Glomerular visceral epithelial cell (primary cell): ENCODE results near the gene DDB1.
A peak's percentile ranks its signal among the peaks of the same experiment; 100 is the strongest.

Experiments
- DNase-seq: peaks from one replicate; pipeline ENCODE4 v3.0.0-alpha.2; 2016; ENCODE audit errors: extremely low spot score

DDB1 gene

GRCh38 chr11:61332797-61333549 is at the start of gene DDB1, which contains the start of gene TKFC:
Gene DDB1 (minus strand): TSS chr11:61333105. CDS start chr11:61332968, 137 bp downstream.
Gene TKFC (plus strand): TSS chr11:61333228. CDS start chr11:61334729, 1,501 bp downstream.
- peak; percentile 90 for DNase-seq

GRCh38 chr11:61380884-61381283 is 48.0 kb upstream of the DDB1 start:
- DNase-seq: no peak

GRCh38 chr11:61378713-61379313 is 45.9 kb upstream of the DDB1 start:
- DNase-seq: peak; percentile 39

- DNase-seq: no peak
Measured at GRCh38 chr11:61377461-61378160, 44.7 kb upstream of the DDB1 start.

- no peak for DNase-seq
Measured at GRCh38 chr11:61375761-61376108, 42.8 kb upstream of the DDB1 start.

GRCh38 chr11:61372659-61373420 is 39.9 kb upstream of the DDB1 start:
- DNase-seq: no peak

- DNase-seq: peak; percentile 48
Measured at GRCh38 chr11:61370349-61371005, 37.6 kb upstream of the DDB1 start.

GRCh38 chr11:61369372-61370348 is 36.8 kb upstream of the DDB1 start:
- peak; percentile 87 for DNase-seq

- DNase-seq: no peak
Measured at GRCh38 chr11:61368646-61369045, 35.7 kb upstream of the DDB1 start.

- DNase-seq: no peak
Measured at GRCh38 chr11:61367406-61367805, 34.5 kb upstream of the DDB1 start.

GRCh38 chr11:61364012-61364675 is 31.2 kb upstream of the DDB1 start:
- DNase-seq: no peak

- DNase-seq: no peak
Measured at GRCh38 chr11:61362542-61362875, 29.6 kb upstream of the DDB1 start.

GRCh38 chr11:61361741-61362541 is 29.0 kb upstream of the DDB1 start, which contains the start of the genes CYB561A3 and TMEM138:
Gene CYB561A3 (minus strand): TSS chr11:61361882. CDS start chr11:61356713, 5,169 bp downstream.
Gene TMEM138 (plus strand): TSS chr11:61362374. CDS start chr11:61364391, 2,017 bp downstream.
- peak; percentile 94 for DNase-seq

- no peak for DNase-seq
Measured at GRCh38 chr11:61361237-61361740, 28.4 kb upstream of the DDB1 start.

GRCh38 chr11:61359516-61359915 is 26.6 kb upstream of the DDB1 start:
- no peak for DNase-seq

GRCh38 chr11:61358566-61358965 is 25.7 kb upstream of the DDB1 start:
- no peak for DNase-seq

- DNase-seq: no peak
Measured at GRCh38 chr11:61357894-61358239, 25.0 kb upstream of the DDB1 start.

GRCh38 chr11:61357233-61357893 is 24.5 kb upstream of the DDB1 start:
- DNase-seq: no peak
